Effector CD8-positive, alpha-beta T cell (primary cell): ENCODE data around the gene UBQLN1.
"Not testable (repeated sequence)": the region's sequence is repeated elsewhere in the genome, so short reads cannot be mapped to it uniquely, and the experiment has no call there.

Source experiments
- DNase-seq: peaks from one replicate; lab custom pipeline; 2025; lab: John Stamatoyannopoulos, UW
- total RNA-seq, 4 experiments: gene quantifications; one replicate each; lab custom pipeline; 2026; lab: John Stamatoyannopoulos, UW

UBQLN1 gene
- 132 to 205 (median 169) reads per million in 4 experiments for total RNA-seq

GRCh38 chr9:83707768-83708514 lies at the start of gene UBQLN1:
Gene UBQLN1 (minus strand): TSS chr9:83707958. CDS start chr9:83707679, 279 bp downstream.
- DNase-seq = peak; percentile 85

GRCh38 chr9:83754383-83754977 lies 46.7 kb upstream of the UBQLN1 start:
- DNase-seq = no peak

GRCh38 chr9:83749706-83750105 lies 41.9 kb upstream of the UBQLN1 start:
- DNase-seq = no peak

- DNase-seq = no peak
These were observed 36.4 kb upstream of the UBQLN1 start for GRCh38 chr9:83744206-83744605.

- no peak for DNase-seq
These were observed 26.0 kb upstream of the UBQLN1 start for GRCh38 chr9:83733739-83734138.

- not testable (repeated sequence) for DNase-seq
These were observed 21.0 kb upstream of the UBQLN1 start for GRCh38 chr9:83728591-83729368.

- no peak for DNase-seq
These were observed 16.7 kb upstream of the UBQLN1 start for GRCh38 chr9:83724436-83724835.

GRCh38 chr9:83722726-83723495 lies 15.2 kb upstream of the UBQLN1 start:
- DNase-seq = no peak

GRCh38 chr9:83721509-83721908 lies 13.8 kb upstream of the UBQLN1 start:
- no peak for DNase-seq

- DNase-seq = no peak
These were observed 8.0 kb upstream of the UBQLN1 start for GRCh38 chr9:83715794-83716193.

- DNase-seq = no peak
These were observed 7.5 kb upstream of the UBQLN1 start for GRCh38 chr9:83715221-83715620.

GRCh38 chr9:83714329-83714728 lies 6.6 kb upstream of the UBQLN1 start:
- no peak for DNase-seq

- DNase-seq = peak; percentile 33
These were observed 879 bp upstream of the UBQLN1 start for GRCh38 chr9:83708515-83709158.

GRCh38 chr9:83707518-83707767 lies 315 bp downstream of the UBQLN1 start:
- peak; percentile 55 for DNase-seq

GRCh38 chr9:83706676-83707517 lies 861 bp downstream of the UBQLN1 start:
- peak; percentile 54 for DNase-seq

- not testable (repeated sequence) for DNase-seq
These were observed 2.5 kb downstream of the UBQLN1 start for GRCh38 chr9:83705219-83705651.

GRCh38 chr9:83701769-83702168 lies 6.0 kb downstream of the UBQLN1 start:
- DNase-seq = no peak

GRCh38 chr9:83701286-83701685 lies 6.5 kb downstream of the UBQLN1 start:
- DNase-seq = no peak

- DNase-seq = no peak
These were observed 8.1 kb downstream of the UBQLN1 start for GRCh38 chr9:83699615-83700014.

- no peak for DNase-seq
These were observed 8.7 kb downstream of the UBQLN1 start for GRCh38 chr9:83698976-83699585.
